Left hindlimb (tissue), 1 donor: ENCODE measurements around the gene PIGO.
A peak's percentile ranks its signal among the peaks of the same experiment; 100 is the strongest.

Source experiments
- DNase-seq: peaks from one replicate; pipeline ENCODE4 v3.0.0-alpha.2; 2018

Gene PIGO

DNA sequence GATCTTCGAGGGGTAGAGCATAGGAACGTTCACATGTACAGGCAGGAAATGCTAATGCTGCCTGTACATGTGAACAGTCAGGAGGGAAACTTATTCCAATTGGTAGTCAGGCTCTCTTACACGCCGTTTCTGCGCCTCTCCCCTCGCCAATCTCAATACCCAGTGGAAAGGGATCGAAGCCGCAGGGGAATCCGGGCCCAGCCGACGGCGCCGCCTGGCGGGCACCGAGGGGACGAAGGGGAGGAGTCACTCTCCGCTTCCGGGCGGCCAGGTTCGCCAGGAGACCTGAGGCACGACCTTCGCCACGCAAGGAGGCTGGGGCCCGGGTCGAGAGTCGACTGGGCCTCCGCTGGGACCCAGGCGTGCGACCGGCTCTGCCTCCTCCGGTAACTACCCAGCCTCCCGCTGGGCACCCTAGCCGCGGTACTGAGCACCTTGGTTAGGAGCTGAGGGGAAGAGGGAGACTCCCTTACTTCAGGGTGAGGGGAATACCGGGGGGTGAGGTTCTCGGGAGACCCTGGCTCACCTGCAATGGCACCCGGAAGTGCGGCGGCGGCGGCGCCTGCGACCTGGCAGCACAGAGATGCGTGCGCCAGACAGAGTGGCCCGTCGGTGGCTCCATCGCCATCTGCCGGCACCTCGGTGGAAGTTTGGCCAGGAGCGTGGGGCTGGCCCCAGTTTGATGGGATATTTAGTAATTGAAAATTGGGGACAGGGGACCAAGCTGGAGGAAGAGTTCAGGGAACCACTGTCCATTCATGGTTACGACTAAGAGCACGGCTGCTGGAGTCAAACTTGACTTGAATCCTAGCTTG is at the start of gene PIGO:
Gene PIGO (minus strand): TSS at position 557 of the 815 bp plus-strand sequence. CDS start 1,026 bp downstream, outside the sequence.
- peak; percentile 88 for DNase-seq

DNA sequence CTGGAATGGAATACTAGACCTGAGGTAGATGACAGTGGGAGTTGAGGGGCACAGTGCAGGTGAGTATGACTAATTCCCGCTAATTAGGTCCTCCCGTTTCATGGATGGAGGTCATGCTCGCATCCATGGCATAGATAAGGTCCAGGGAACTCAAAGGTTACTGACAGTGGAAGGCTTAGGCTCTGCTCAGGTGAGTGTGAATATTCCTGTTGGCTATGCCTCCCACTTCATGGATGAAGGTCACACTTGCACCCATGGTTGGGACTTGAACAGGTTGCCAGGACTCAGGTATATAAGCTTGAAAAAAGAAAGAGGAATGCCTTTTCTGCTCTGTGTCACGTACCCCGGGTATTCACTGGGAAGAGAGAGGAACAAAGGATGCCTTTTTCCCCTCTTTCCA is 45.6 kb upstream of the PIGO start:
- no peak for DNase-seq

DNA sequence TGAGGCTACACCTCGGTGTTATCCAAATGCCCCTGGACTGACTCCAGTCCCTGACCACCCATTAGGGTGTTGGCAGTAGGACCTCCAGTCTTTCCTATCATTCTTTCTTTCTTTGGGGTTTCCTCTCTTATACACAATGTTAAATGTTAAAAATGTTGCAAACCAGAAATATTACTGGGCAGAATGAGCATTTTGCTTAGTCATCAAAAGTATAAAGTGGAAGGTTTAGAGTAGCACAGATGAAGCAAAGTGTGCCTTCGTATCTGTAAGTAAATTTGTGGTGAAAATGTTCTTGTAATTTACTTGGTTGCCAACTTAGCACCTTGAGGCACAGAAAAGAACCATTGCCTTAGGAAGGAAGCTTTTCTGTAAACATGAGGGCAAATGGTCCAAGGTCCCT is 43.7 kb upstream of the PIGO start:
- DNase-seq, result no peak

GRCh38 chr9:35136866-35137265 is 40.5 kb upstream of the PIGO start:
- no peak for DNase-seq

- DNase-seq, result no peak
These were observed 39.6 kb upstream of the PIGO start for GRCh38 chr9:35135988-35136387.

DNA sequence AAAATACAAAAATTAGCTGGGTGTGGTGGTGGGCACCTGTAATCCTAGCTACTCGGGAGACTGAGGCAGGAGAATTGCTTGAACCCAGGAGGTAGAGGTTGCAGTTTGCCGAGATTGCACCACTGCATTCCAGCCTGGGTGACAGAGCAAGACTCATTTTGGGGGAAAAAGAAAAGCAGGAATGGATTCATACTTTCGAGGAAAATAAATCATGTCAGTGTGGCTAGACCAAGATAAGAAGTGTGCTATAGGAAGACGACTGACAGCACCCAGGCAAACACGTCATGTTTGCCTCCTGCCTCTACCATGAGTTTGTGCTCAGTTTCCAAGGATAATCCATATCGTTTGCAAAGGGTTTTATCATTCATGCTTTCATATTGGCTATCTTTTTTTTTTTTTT is 38.5 kb upstream of the PIGO start:
- DNase-seq, result no peak

- peak; percentile 92 for DNase-seq
These were observed 20.6 kb upstream of the PIGO start for GRCh38 chr9:35116898-35117551.

- no peak for DNase-seq
These were observed 20.1 kb upstream of the PIGO start for GRCh38 chr9:35116539-35116897.

GRCh38 chr9:35115680-35116538 is 19.5 kb upstream of the PIGO start, which contains the start of gene ATOSB:
TSS of gene ATOSB (minus strand) at chr9:35115862. CDS start at chr9:35108274, 7,588 bp downstream.
- DNase-seq, result peak; percentile 99

DNA sequence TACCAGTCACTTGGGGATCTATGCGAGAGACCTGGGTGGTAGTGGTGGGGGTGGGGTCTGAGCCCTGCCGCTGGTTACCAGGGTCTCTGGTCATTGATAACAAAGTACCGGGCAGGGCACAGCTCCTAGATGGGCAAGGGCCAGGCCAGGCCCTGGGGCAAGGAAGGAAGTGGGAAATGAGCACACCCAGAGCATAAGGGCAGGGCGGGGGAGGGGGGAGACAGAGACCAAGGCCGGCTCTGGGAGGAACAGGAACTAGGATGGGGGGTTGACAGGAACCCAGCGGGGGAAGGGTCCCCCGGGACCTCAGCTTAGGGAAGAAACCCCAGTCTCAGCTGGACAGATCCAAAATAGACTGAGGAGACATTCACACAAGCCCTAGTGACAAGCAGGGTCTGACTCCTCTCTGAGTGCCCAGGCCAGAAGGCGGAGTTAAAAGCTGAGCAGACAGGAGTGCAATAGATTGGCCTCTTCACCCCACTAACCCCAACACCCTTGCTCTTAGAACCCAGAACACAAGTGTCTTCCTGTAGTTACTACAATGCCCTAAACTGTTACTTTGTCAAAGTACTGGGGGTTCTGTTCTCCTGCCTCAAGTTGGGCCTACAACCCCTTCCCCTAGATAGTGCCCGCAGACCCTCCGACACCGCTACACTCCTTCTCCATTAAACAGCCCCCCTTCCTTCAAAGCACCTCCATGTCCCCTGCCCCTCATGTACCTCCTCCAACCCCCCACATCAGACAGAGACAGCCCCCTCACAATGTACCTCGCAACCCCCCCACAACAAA is 18.6 kb upstream of the PIGO start:
- peak; percentile 74 for DNase-seq

DNA sequence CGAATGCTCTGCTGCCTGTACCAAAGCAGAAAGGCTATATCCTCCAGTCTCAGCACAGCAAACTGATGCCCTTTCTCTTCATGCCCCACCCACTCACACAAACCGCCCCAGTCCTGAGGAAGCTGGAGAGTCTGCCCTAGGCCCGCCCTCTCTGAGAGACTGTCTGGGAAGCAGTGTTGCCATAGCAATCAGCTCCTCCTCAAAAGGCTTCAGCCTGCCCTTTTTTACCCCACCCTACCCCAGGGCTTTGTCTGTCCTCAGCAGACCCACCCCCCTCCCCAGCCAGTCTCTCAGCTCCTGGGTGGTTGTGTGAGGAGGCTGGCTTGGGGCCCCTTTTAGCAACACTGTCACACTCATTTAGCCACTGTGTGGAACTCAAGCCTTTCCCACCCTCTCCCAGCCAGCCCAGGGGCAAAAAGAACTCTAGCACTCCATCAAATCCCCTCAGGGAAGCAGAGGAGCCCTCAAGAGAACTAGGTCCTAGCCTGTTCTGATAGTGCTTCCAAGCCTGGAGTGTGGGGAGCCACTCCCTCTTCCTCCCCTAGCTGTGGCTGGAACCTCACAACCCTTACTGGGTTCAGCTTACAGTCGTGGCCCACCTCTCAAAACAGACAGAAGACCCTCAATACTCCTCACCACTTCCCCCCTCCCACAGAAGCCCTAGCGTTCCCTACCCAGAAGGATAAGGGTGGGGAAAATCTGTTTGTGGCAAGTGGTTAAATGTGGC is 17.9 kb upstream of the PIGO start:
- peak; percentile 88 for DNase-seq

DNA sequence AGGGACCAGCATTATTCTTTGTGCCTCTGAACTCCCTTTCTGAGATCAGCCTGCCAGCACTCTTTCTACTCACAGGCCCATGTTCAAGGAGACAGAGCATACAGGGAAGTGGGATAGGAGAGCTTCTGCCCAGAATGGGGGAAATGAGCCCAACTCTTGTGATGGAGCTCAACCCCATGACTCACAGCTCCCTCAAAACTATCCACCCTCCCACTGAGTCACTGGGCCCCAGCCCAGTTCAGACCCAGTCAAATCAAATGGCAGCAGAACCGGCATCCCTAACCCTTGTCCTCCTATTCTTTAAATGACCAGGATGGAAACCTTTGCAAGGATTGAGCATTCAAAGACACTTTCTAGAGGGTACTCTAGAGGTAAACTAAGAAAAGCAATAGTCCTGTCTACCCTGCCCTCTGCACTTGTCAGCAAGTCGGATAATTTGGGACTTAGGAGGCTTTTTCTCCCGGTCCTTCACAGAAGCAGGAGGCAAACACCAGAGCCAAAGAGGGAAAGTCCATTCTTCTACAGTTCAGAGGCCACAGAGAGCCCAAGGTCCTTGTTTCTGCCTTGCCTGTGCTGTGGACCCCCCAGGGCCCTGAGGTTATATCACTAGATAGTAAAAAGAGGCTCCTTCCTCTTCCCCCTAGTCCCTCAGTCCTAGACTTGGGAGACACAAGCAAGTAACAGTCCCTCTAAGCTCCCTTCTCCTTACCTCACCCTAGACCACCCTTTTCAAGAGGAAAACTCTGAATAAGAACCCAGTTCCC is 16.0 kb upstream of the PIGO start:
- no peak for DNase-seq

DNA sequence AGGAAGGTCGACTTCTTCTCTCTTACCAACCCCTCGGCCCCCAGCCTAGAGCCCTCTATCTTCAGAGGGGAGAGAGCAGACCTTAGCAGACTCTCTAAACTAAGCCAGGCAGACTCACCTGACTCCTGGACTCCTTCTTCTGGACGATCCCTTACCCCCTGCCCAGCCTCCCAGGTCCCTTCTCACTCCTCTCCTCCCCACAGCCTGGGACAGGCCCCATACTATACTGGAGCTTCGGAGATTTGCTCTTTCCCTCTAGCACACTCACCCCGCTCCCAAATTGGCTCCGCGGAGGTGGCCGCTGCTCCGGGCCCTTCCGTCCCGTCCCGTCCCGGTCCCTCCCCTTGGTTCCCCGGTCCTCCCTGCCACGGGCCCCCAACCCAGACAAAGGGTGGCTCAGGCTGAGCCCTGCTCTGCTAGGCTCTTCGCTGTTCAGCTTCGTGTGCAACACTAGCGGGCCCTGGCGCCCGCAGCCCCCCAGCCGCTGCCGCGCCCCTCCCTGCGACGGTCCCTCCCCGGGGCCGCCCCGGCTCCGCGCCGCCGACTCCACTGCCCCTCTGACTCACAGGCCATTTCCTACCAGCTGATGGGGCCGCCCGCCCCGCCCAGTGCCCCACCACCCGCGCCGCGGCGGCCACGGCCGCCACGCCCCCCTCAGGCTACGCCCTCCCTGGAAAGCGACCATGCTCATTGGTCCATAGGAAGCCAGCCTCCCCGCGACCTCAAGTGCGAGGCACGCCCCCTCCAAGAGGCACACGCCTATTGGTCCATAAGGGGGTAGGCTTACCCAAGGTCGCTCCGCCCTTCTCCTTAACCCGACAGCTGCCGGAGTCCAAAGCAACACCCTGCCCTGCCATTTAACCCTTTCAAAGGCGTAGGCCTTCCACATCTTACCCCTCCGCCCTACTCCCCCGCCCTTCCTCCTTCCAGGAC is 14.9 kb upstream of the PIGO start:
- DNase-seq, result peak; percentile 98

DNA sequence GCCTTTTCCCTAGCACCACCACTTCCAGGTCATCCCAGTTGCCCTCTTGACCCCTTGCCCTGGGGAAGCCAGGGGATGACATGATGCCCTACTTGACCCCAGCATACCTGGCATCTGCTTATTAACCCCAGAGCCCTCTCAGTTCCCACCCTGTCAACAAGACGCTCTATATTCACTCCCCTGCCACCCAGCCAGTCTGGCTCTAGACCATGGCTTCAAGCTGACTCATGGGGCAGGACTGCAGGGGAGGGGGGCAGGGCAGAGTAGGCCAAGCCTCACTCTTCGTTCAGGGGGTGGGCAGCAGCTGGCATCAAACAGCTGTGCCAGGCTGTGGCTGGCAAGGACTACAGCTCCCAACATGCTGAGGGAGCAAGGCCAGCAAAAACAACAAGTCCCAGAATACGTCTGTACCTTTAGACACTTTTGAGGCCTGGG is 14.0 kb upstream of the PIGO start:
- DNase-seq, result no peak

GRCh38 chr9:35108946-35109575 is 12.7 kb upstream of the PIGO start:
- no peak for DNase-seq

- no peak for DNase-seq
These were observed 12.1 kb upstream of the PIGO start for GRCh38 chr9:35108461-35108860.

DNA sequence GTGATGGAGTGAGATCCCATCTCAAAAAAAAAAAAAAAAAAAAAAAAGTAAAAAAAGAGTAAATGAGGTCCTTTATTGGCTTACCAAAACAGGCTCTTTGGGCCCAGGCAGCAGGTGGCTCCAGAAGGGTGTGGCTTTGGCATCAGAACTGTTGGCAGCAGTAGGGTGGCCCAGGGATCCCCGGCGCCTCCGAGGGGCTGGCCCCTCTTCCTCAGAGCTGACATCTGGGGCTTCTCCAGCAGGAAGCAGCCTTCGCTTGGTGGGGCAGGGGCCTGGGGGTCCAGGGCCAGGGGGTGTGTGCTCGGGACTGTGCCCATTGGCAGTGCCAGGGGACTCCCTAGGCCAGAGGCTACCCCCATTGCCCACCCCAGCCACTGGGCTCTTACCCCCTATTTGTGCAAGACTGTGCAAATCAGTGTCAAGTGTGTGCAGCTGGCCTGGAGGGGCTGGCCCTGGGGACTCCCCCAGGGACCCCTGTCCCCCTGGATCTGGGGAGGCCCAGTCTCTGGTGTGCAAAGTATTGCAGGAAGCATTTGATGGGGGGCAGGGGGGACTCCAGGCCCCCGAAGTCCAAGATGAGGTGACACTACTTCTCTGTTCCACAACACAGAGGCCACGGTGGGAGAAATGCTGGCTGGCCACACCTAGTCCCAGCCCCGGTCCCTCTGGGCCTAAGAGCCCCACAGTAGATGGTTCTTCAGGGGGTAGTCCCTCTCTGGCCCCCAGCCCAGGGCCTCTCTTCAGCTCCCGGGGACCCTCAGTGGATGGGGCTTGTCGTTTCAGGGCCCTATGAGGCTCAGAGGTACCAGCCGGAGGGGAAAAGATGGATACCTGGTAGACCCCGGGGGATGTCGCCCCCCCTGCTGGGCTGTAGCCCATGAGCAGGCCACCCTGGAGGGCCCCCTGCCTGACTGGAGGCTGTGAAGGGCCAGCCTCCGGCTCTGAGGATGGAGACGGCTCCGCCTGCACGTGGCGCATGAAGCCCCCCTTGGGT is 11.2 kb upstream of the PIGO start:
- no peak for DNase-seq

GRCh38 chr9:35106343-35106730 is 9.9 kb upstream of the PIGO start:
- no peak for DNase-seq
